ENCODE results near the gene CETN1.

The CETN1 gene

GRCh38 chr18:621291-622043, 41.3 kb downstream of the CETN1 start:
- no peaks in the 10 kb centered on the region for H3K79me2 ChIP-seq (ENCODE audit: low read length)
- no peak overlapping the region for H3K27ac ChIP-seq (ENCODE audit: low read length)
- H3K4me2 ChIP-seq (ENCODE audit: low read length) = peak overlapping the region; percentile 21; the same call in 1 of the 2 replicates
- peaks cover 14% of the 10 kb centered on the region for H3K4me1 ChIP-seq (ENCODE audit: low read length)
- H3K36me3 ChIP-seq (replicated peaks; ENCODE audit: low read depth, low read length) = no peaks in the 10 kb centered on the region
- H4K20me1 ChIP-seq (ENCODE audit: insufficient read depth, low read length) = no peaks in the 10 kb centered on the region
- no peak overlapping the region for H3K4me3 ChIP-seq (ENCODE audit: low read length)
- peaks cover 24% of the 10 kb centered on the region for H3K27me3 ChIP-seq (ENCODE audit: low read depth, low read length)
- no peaks in the 10 kb centered on the region for H3K9me3 ChIP-seq (ENCODE audit: insufficient read depth, low read length)
- no peak overlapping the region for H2AFZ ChIP-seq (ENCODE audit: low read depth, low read length)
- H3K9ac ChIP-seq (ENCODE audit: low read length) = no peak overlapping the region
- no peak for TF ChIP-seq CTCF (IDR thresholded peaks at IDR 0.05; ENCODE audit: low read depth, low read length)
- no peak for TF ChIP-seq EZH2phosphoT487 (IDR thresholded peaks at IDR 0.05; ENCODE audit: low read depth)

- no peak overlapping the region for H3K4me2 ChIP-seq (ENCODE audit: low read length)
- no peak overlapping the region for H3K9ac ChIP-seq (ENCODE audit: low read length)
- H3K4me1 ChIP-seq (ENCODE audit: low read length) = peaks cover 12% of the 10 kb centered on the region
- TF ChIP-seq EZH2phosphoT487 (IDR thresholded peaks at IDR 0.05; ENCODE audit: low read depth) (no peak), CTCF (IDR thresholded peaks at IDR 0.05; ENCODE audit: low read depth, low read length) (no peak)
- H2AFZ ChIP-seq (ENCODE audit: low read depth, low read length) = no peak overlapping the region
- H3K9me3 ChIP-seq (ENCODE audit: insufficient read depth, low read length) = no peaks in the 10 kb centered on the region
- H3K27me3 ChIP-seq (ENCODE audit: low read depth, low read length) = peaks cover 28% of the 10 kb centered on the region
- no peak overlapping the region for H3K4me3 ChIP-seq (ENCODE audit: low read length)
- H4K20me1 ChIP-seq (ENCODE audit: insufficient read depth, low read length) = no peaks in the 10 kb centered on the region
- no peaks in the 10 kb centered on the region for H3K79me2 ChIP-seq (ENCODE audit: low read length)
- H3K27ac ChIP-seq (ENCODE audit: low read length) = no peak overlapping the region
- no peaks in the 10 kb centered on the region for H3K36me3 ChIP-seq (replicated peaks; ENCODE audit: low read depth, low read length)
These were observed 42.1 kb downstream of the CETN1 start for GRCh38 chr18:622289-622688.

GRCh38 chr18:623761-624620, 43.8 kb downstream of the CETN1 start:
- Histone ChIP-seq H3K36me3 (replicated peaks; ENCODE audit: low read depth, low read length) (no peaks in the 10 kb centered on the region), H3K79me2 (ENCODE audit: low read length) (no peaks in the 10 kb centered on the region), H3K27ac (ENCODE audit: low read length) (no peak overlapping the region), H3K4me2 (ENCODE audit: low read length) (no peak overlapping the region), H3K9me3 (ENCODE audit: insufficient read depth, low read length) (no peaks in the 10 kb centered on the region), H3K4me3 (ENCODE audit: low read length) (no peak overlapping the region), H3K4me1 (ENCODE audit: low read length) (peaks cover 12% of the 10 kb centered on the region), H3K27me3 (ENCODE audit: low read depth, low read length) (peaks cover 31% of the 10 kb centered on the region), H2AFZ (ENCODE audit: low read depth, low read length) (no peak overlapping the region), H4K20me1 (ENCODE audit: insufficient read depth, low read length) (no peaks in the 10 kb centered on the region), H3K9ac (ENCODE audit: low read length) (no peak overlapping the region)
- TF ChIP-seq EZH2phosphoT487 (IDR thresholded peaks at IDR 0.05; ENCODE audit: low read depth) = no peak
- peak; percentile 45 for TF ChIP-seq CTCF (IDR thresholded peaks at IDR 0.05; ENCODE audit: low read depth, low read length)

- Histone ChIP-seq H2AFZ (ENCODE audit: low read depth, low read length) (no peak overlapping the region), H3K4me2 (ENCODE audit: low read length) (no peak overlapping the region), H3K4me3 (ENCODE audit: low read length) (no peak overlapping the region), H3K79me2 (ENCODE audit: low read length) (no peaks in the 10 kb centered on the region), H3K27ac (ENCODE audit: low read length) (no peak overlapping the region), H3K36me3 (replicated peaks; ENCODE audit: low read depth, low read length) (no peaks in the 10 kb centered on the region), H3K9ac (ENCODE audit: low read length) (no peak overlapping the region), H3K9me3 (ENCODE audit: insufficient read depth, low read length) (no peaks in the 10 kb centered on the region), H3K27me3 (ENCODE audit: low read depth, low read length) (peaks cover 31% of the 10 kb centered on the region), H3K4me1 (ENCODE audit: low read length) (no peaks in the 10 kb centered on the region), H4K20me1 (ENCODE audit: insufficient read depth, low read length) (no peaks in the 10 kb centered on the region)
- TF ChIP-seq CTCF (IDR thresholded peaks at IDR 0.05; ENCODE audit: low read depth, low read length) = no peak
- no peak for TF ChIP-seq EZH2phosphoT487 (IDR thresholded peaks at IDR 0.05; ENCODE audit: low read depth)
These were observed 47.1 kb downstream of the CETN1 start for GRCh38 chr18:627231-627630.
